Mesenchymal stem cell (in vitro differentiated cells and primary cell): ENCODE measurements around the gene C20orf204.
"Not testable (repeated sequence)": the region's sequence is repeated elsewhere in the genome, so short reads cannot be mapped to it uniquely, and the experiment has no call there.

Source experiments
- DNase-seq: peaks from one replicate; pipeline ENCODE4 v3.0.0-alpha.2; 2013
- H2AFZ ChIP-seq: one replicate; pipeline ENCODE4 v1.6.1; 2013; ENCODE audit warnings: low read depth, mild to moderate bottlenecking, control low read depth, inconsistent platforms, low read length, moderate library complexity
- H2AK5ac ChIP-seq: 2 replicates; pipeline ENCODE4 v1.6.1; 2013; ENCODE audit warnings: low read length, moderate library complexity, mild to moderate bottlenecking, inconsistent platforms; ENCODE audit not compliant: severe bottlenecking
- H2BK120ac ChIP-seq: one replicate; pipeline ENCODE4 v1.6.1; 2013; ENCODE audit warnings: low read depth, mild to moderate bottlenecking, inconsistent platforms, low read length, moderate library complexity
- H2BK12ac ChIP-seq, 2 experiments: one replicate each; pipeline ENCODE4 v1.6.1; 2013; ENCODE audit warnings: inconsistent platforms in 2 of 2, low read length in 2 of 2, mild to moderate bottlenecking in 2 of 2, moderate library complexity in 2 of 2, control low read depth in 1 of 2
- H2BK15ac ChIP-seq: one replicate; pipeline ENCODE4 v1.6.1; 2013; ENCODE audit warnings: mild to moderate bottlenecking, low read depth, inconsistent platforms; ENCODE audit not compliant: poor library complexity, severe bottlenecking
- H2BK5ac ChIP-seq: 2 replicates; pipeline ENCODE4 v1.6.1; 2013; ENCODE audit warnings: low read depth, mild to moderate bottlenecking, low read length, control low read depth, inconsistent platforms; ENCODE audit not compliant: poor library complexity, severe bottlenecking
- H3K14ac ChIP-seq, 2 experiments: one replicate each; pipeline ENCODE4 v1.6.1; 2013; ENCODE audit warnings: inconsistent platforms in 2 of 2, low read length in 2 of 2, control low read depth in 1 of 2, mild to moderate bottlenecking in 1 of 2, moderate library complexity in 1 of 2
- H3K18ac ChIP-seq, 2 experiments: one replicate each; pipeline ENCODE4 v1.6.1; 2013; ENCODE audit warnings: inconsistent platforms in 2 of 2, low read length in 2 of 2, control low read depth in 1 of 2, low read depth in 1 of 2, mild to moderate bottlenecking in 1 of 2
- H3K23ac ChIP-seq, 2 experiments: one replicate each; pipeline ENCODE4 v1.6.1; 2013; ENCODE audit warnings: inconsistent platforms in 2 of 2, low read length in 2 of 2, mild to moderate bottlenecking in 2 of 2, moderate library complexity in 2 of 2, control low read depth in 1 of 2
- H3K27ac ChIP-seq: 2 replicates; pipeline ENCODE4 v1.5.1; 2013; ENCODE audit warnings: mild to moderate bottlenecking, moderate library complexity, low read length, control low read depth, inconsistent platforms; ENCODE audit not compliant: poor library complexity, severe bottlenecking
- H3K27me3 ChIP-seq, 2 experiments: 2 replicates each; pipeline versions ENCODE4 v1.6.1 to v1.7.0; 2013; ENCODE audit warnings: low read length in 2 of 2, mild to moderate bottlenecking in 2 of 2, moderate library complexity in 2 of 2, control low read depth in 1 of 2, inconsistent platforms in 1 of 2; ENCODE audit not compliant: control insufficient read depth in 1 of 2, insufficient read depth in 1 of 2
- H3K36me3 ChIP-seq, 2 experiments: 2 replicates each; pipeline versions ENCODE4 v1.6.1 to v1.7.0; 2013; ENCODE audit warnings: low read length in 2 of 2, control low read depth in 1 of 2, inconsistent platforms in 1 of 2, low read depth in 1 of 2, mild to moderate bottlenecking in 1 of 2; ENCODE audit not compliant: insufficient read depth in 2 of 2, control insufficient read depth in 1 of 2
- H3K4ac ChIP-seq, 2 experiments: one replicate each; pipeline ENCODE4 v1.6.1; 2013; ENCODE audit warnings: inconsistent platforms in 2 of 2, low read length in 2 of 2, mild to moderate bottlenecking in 2 of 2, moderate library complexity in 2 of 2, control low read depth in 1 of 2, low read depth in 1 of 2
- H3K4me1 ChIP-seq: 2 replicates; pipeline ENCODE4 v1.6.1; 2013; ENCODE audit warnings: low read depth, low read length, control low read depth; ENCODE audit not compliant: control insufficient read depth, insufficient read depth
- H3K4me2 ChIP-seq: 2 replicates; pipeline ENCODE4 v1.6.1; 2013; ENCODE audit warnings: low read length, mild to moderate bottlenecking, inconsistent platforms; ENCODE audit not compliant: poor library complexity, severe bottlenecking
- H3K4me3 ChIP-seq, 2 experiments: 2 replicates each; pipeline versions ENCODE4 v1.5.1 to v1.7.0; 2013; ENCODE audit warnings: low read length in 2 of 2, mild to moderate bottlenecking in 2 of 2, control low read depth in 1 of 2, low read depth in 1 of 2; ENCODE audit not compliant: insufficient read depth in 1 of 2
- H3K79me1 ChIP-seq: replicated peaks from 2 replicates; pipeline ENCODE4 v1.6.1; 2013; ENCODE audit warnings: mild to moderate bottlenecking, control low read depth, low read length, inconsistent platforms; ENCODE audit not compliant: poor library complexity, severe bottlenecking
- H3K9ac ChIP-seq: 2 replicates; pipeline ENCODE4 v1.7.0; 2013; ENCODE audit warnings: mild to moderate bottlenecking, low read length, moderate library complexity
- H3K9me3 ChIP-seq: 2 replicates; pipeline ENCODE4 v1.7.0; 2013; ENCODE audit warnings: mild to moderate bottlenecking, low read length; ENCODE audit not compliant: control insufficient read depth
- H4K8ac ChIP-seq: one replicate; pipeline ENCODE4 v1.6.1; 2013; ENCODE audit warnings: inconsistent platforms, mild to moderate bottlenecking, low read length, moderate library complexity
- H4K91ac ChIP-seq: one replicate; pipeline ENCODE4 v1.6.1; 2013; ENCODE audit warnings: mild to moderate bottlenecking, low read length, inconsistent platforms
- WGBS: methylation state at CpG from one replicate; pipeline ENCODE4 v1.1.7; 2013; ENCODE audit warnings: mixed read lengths; 5-methylcytosine and 5-hydroxymethylcytosine counted together

Gene C20orf204

DNA sequence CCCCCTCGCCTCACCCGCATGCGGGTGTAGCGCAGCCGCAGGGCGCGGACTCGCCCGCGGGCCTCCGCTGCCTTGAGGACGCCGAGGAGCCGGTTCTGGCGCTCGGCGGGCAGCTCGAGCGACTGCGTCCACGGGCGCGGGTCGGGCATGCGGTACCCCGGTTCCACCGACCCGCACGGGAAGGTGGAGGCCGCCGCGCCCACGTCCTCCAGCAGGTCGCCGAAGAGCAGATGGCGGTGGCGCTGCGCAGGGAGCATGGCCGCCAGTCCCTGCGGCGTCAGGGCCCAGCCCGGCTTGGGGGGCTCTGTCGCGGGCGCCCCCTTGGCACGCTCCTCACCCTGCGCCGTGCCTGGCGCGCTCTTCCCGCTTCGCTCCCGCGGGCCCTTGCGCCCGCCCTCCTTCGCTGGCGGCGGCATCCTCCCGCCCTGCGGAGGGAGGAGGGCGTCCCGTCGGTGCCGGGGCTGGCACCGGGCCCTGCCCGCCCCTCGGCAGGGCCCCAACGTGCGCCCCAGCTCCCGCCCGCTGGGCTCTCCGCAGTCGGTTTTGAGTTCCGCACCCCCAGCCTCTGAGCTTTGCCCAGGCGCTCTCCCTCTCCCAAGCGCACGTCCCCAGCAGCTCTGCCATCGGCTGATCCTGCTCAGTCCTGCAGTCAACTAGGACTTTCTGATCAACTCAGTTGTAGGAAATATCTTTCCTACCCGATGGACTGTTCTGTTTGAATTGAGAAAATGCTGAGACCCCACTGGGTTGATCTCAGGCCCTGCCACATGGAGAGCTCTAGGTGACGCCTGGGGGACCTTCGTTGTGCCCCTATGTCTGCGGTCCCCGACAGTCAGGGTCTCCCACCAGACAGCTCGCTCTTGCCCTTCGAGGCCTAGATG, 48.1 kb downstream of the C20orf204 start, which contains the start of gene LKAAEAR1:
Gene LKAAEAR1 (minus strand): TSS at position 595 of the 881 bp plus-strand sequence. CDS start 179 bp downstream, at position 416.
- Histone ChIP-seq H3K4ac (no peak within 1 kb of the TSS), H3K14ac (no peak within 1 kb of the TSS), H3K27ac (no peak within 1 kb of the TSS), H2BK120ac (no peak within 1 kb of the TSS), H3K4me2 (peak within 1 kb of the TSS; percentile 91), H2BK12ac (peak within 1 kb of the TSS in 1 of 2 experiments; percentile 6), H3K79me1 (peaks cover 2% of the 10 kb centered on the region), H3K18ac (peak within 1 kb of the TSS; percentile 55 to 71), H3K9ac (no peak within 1 kb of the TSS), H3K23ac (peak within 1 kb of the TSS in 1 of 2 experiments; percentile 2), H3K27me3 (peaks cover 44 to 62% of the 10 kb centered on the region in 2 experiments), H3K4me1 (peaks cover 34% of the 10 kb centered on the region), H2AK5ac (no peak within 1 kb of the TSS), H2BK5ac (peak within 1 kb of the TSS; percentile 46), H3K36me3 (no peaks in the 10 kb centered on the region), H2BK15ac (no peak within 1 kb of the TSS), H4K91ac (no peak within 1 kb of the TSS), H4K8ac (peak within 1 kb of the TSS; percentile 82), H3K4me3 (peak within 1 kb of the TSS; percentile 61 to 72), H2AFZ (peak within 1 kb of the TSS; percentile 54), H3K9me3 (no peaks in the 10 kb centered on the region)
- 6% methylated on average over 72 of the region's 86 CpGs for WGBS
- no peak for DNase-seq

DNA sequence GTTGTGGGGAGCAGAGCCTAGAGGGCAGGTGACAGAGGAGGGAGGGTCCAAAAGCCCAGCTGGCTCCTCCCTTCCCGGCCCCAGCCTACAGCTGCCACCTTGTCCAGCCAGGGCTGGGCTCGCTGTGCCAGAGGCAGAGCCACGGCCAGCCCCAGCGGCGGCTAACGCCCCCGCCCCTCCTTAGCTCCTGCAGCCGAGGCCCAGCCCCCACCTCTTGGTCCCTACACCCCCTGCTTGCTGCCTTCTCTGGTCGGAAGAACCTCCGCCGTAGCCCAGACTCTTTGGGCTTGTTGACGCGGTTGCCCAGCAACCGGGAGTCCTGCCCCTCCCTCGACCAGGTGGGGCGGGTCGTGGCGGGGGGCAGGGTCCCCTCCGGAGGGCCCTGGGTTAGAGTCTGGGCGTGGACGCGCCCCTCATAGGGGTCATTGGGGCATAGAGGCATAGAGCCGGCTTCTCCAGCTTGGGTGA, 48.7 kb downstream of the C20orf204 start:
- no peak overlapping the region for H4K8ac ChIP-seq

DNA sequence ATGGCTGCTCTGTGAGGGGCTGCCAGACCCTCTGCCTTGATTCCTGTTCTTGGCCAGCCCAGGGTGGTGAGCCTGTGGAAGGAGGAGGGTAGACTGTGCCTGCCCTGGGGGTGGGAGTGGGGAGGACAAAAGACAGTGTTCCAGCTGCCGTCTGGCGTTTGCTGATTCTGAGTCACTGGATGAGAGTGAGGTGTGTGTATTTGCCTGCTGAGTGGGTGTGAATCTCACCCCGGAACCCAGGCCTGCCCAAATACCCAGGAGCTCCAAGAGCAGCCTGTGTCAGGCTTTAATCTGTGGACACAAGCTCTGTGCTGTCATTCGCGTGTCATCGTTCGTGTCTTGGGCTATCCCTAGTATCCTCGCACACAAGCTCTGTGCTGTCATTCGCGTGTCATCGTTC, 50.8 kb downstream of the C20orf204 start:
- no peak overlapping the region for H3K4me3 ChIP-seq
- no peak overlapping the region for H2BK12ac ChIP-seq
- no peak overlapping the region for H3K27ac ChIP-seq
- no peak overlapping the region for H2BK5ac ChIP-seq
- H2AK5ac ChIP-seq, result no peak overlapping the region
- H3K23ac ChIP-seq, result no peak overlapping the region
- H2BK15ac ChIP-seq, result no peak overlapping the region
- H3K4ac ChIP-seq, result no peak overlapping the region
- DNase-seq, result no peak
- no peaks in the 10 kb centered on the region for H3K36me3 ChIP-seq
- H3K9ac ChIP-seq, result no peak overlapping the region
- no peaks in the 10 kb centered on the region for H3K9me3 ChIP-seq
- H3K79me1 ChIP-seq, result no peaks in the 10 kb centered on the region
- no peak overlapping the region for H4K8ac ChIP-seq
- H3K4me2 ChIP-seq, result no peak overlapping the region
- no peak overlapping the region for H2AFZ ChIP-seq
- no peak overlapping the region for H3K18ac ChIP-seq
- peaks cover 29% of the 10 kb centered on the region for H3K4me1 ChIP-seq
- 81% methylated on average over 3 of the region's 11 CpGs for WGBS
- H3K27me3 ChIP-seq, result peaks cover 57 to 76% of the 10 kb centered on the region in 2 experiments
- no peak overlapping the region for H3K14ac ChIP-seq
- H4K91ac ChIP-seq, result no peak overlapping the region
- no peak overlapping the region for H2BK120ac ChIP-seq

More for the DNA sequence above, 48.7 kb downstream of the C20orf204 start:
- H3K4ac ChIP-seq, result no peak overlapping the region
- H3K4me2 ChIP-seq, result no peak overlapping the region
- no peak overlapping the region for H3K4me3 ChIP-seq
- no peak overlapping the region for H3K18ac ChIP-seq
- no peak overlapping the region for H2BK15ac ChIP-seq
- H3K4me1 ChIP-seq, result peaks cover 31% of the 10 kb centered on the region
- no peak overlapping the region for H3K9ac ChIP-seq
- H3K36me3 ChIP-seq, result no peaks in the 10 kb centered on the region
- H3K9me3 ChIP-seq, result no peaks in the 10 kb centered on the region
- DNase-seq, result no peak
- H2BK120ac ChIP-seq, result no peak overlapping the region
- 11% methylated on average over 21 of the region's 23 CpGs for WGBS
- H3K14ac ChIP-seq, result no peak overlapping the region
- peak overlapping the region in 1 of 2 experiments; percentile 6 for H2BK12ac ChIP-seq
- no peak overlapping the region for H2BK5ac ChIP-seq
- H4K91ac ChIP-seq, result no peak overlapping the region
- no peak overlapping the region for H2AFZ ChIP-seq
- no peak overlapping the region for H2AK5ac ChIP-seq
- no peaks in the 10 kb centered on the region for H3K79me1 ChIP-seq
- H3K27ac ChIP-seq, result no peak overlapping the region
- no peak overlapping the region for H3K23ac ChIP-seq
- H3K27me3 ChIP-seq, result peaks cover 51 to 69% of the 10 kb centered on the region in 2 experiments

DNA sequence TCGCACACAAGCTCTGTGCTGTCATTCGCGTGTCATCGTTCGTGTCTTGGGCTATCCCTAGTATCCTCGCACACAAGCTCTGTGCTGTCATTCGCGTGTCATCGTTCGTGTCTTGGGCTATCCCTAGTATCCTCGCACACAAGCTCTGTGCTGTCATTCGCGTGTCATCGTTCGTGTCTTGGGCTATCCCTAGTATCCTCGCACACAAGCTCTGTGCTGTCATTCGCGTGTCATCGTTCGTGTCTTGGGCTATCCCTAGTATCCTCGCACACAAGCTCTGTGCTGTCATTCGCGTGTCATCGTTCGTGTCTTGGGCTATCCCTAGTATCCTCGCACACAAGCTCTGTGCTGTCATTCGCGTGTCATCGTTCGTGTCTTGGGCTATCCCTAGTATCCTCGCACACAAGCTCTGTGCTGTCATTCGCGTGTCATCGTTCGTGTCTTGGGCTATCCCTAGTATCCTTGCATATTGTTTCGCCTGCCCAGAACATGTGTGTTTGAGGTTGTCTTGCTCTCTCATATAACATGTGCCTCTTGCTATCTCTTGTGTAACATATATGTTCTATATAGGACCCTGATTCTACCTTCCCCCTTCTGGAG, 51.3 kb downstream of the C20orf204 start:
- H3K9me3 ChIP-seq, H4K91ac ChIP-seq, H3K4ac ChIP-seq, H3K18ac ChIP-seq, H3K14ac ChIP-seq, H2AK5ac ChIP-seq, H2BK5ac ChIP-seq, H3K23ac ChIP-seq, H2BK15ac ChIP-seq, DNase-seq, H2AFZ ChIP-seq, H4K8ac ChIP-seq, H3K9ac ChIP-seq, H3K4me3 ChIP-seq, H2BK120ac ChIP-seq, H3K4me2 ChIP-seq, H3K36me3 ChIP-seq, H3K79me1 ChIP-seq, H3K27ac ChIP-seq, H2BK12ac ChIP-seq: not testable (repeated sequence)
- H3K27me3 ChIP-seq, result peaks cover 57 to 76% of the 10 kb centered on the region in 2 experiments
- WGBS, result no CpG with 5 or more reads among the region's 36 CpGs
- peaks cover 24% of the 10 kb centered on the region for H3K4me1 ChIP-seq
